ENCODE results near the gene CCDC182. TPM values are rescaled to one million over a fixed set of nuclear protein-coding genes. Genes with fewer than 3 reads are reported as not detected.

CCDC182 gene
- total and polyA plus RNA-seq, 2 of the 13 experiments (the other 11 are each of a cell fraction or from before 2014, with no cell fraction given) = not detected

DNA sequence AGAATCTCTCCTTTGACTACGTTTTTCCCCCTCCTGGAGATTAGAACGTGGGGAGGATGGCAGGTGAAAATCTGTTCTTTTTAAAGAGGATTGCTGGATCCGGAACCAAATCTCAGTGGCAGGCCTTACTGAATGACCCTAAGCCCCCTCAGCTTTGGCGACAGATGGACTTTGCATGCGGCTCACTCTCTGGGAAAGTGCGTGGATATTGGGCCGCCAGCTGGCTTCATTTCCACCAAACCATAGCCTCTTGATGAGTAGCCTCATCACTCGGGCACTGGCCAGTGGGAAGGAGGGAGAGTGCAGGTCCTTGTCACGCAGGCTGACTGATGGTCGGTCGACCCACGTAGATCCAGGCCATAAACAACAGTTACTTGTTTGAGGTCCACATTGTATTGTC is 31.3 kb upstream of the CCDC182 start:
- BruUV-seq (replicated peaks) = no TSS peak
- ATAC-seq = no peak
- Histone ChIP-seq H3K9me3 (ENCODE audit: low read length) (no peaks in the 10 kb centered on the region), H2AFZ (ENCODE audit: low read length) (no peak overlapping the region), H3K4me1 (ENCODE audit: insufficient read depth, low read length) (0 out of 2 replicates have a peak, but pooled peaks cover 5% of the 10 kb centered on the region), H3K27ac (ENCODE audit: extremely low read length, insufficient read depth, low read length) (no peak overlapping the region), H3K4me3 (replicated peaks in 1 of 3; ENCODE audit: insufficient read depth in 1 of 3, low read depth in 2 of 3, low read length in 3 of 3) (no peak overlapping the region), H3K36me3 (replicated peaks in 1 of 2; ENCODE audit: control insufficient read depth in 1 of 2, insufficient read depth in 2 of 2, low read length in 2 of 2) (no peaks in the 10 kb centered on the region), H3K27me3 (ENCODE audit: control insufficient read depth in 1 of 2, insufficient read depth in 2 of 2, low read length in 2 of 2) (peaks cover 0 to 73% of the 10 kb centered on the region in 2 experiments; a peak in 4 of 5 replicates), H4K20me1 (ENCODE audit: insufficient read depth, low read length) (no peaks in the 10 kb centered on the region), H3K79me2 (ENCODE audit: insufficient read depth, low read length) (no peaks in the 10 kb centered on the region), H3K9ac (ENCODE audit: insufficient read depth, low read depth, low read length) (no peak overlapping the region), H3K4me2 (ENCODE audit: low read depth, low read length) (no peak overlapping the region)
- WGBS (ENCODE audit: low lambda C conversion rate) = 12% methylated on average over 7 of the region's 12 CpGs
- intact Hi-C loops (cut with micrococcal nuclease; ENCODE audit: unreplicated experiment) (no loop called here), in situ Hi-C loops (cut with HindIII; ENCODE audit: extremely low pct_ligation_motif_present, low pct_unique_long_range_greater_than_20kb) (no loop called here)
- no peak for DNase-seq (ENCODE audit: low spot score)
- TF ChIP-seq, protein P1, sequence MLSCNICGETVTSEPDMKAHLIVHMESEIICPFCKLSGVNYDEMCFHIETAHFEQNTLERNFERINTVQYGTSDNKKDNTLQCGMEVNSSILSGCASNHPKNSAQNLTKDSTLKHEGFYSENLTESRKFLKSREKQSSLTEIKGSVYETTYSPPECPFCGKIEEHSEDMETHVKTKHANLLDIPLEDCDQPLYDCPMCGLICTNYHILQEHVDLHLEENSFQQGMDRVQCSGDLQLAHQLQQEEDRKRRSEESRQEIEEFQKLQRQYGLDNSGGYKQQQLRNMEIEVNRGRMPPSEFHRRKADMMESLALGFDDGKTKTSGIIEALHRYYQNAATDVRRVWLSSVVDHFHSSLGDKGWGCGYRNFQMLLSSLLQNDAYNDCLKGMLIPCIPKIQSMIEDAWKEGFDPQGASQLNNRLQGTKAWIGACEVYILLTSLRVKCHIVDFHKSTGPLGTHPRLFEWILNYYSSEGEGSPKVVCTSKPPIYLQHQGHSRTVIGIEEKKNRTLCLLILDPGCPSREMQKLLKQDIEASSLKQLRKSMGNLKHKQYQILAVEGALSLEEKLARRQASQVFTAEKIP (CRISPR knock-in tag; IDR thresholded peaks at IDR 0.05; ENCODE audit: borderline replicate concordance) = no peak
- TF ChIP-seq, protein P2, sequence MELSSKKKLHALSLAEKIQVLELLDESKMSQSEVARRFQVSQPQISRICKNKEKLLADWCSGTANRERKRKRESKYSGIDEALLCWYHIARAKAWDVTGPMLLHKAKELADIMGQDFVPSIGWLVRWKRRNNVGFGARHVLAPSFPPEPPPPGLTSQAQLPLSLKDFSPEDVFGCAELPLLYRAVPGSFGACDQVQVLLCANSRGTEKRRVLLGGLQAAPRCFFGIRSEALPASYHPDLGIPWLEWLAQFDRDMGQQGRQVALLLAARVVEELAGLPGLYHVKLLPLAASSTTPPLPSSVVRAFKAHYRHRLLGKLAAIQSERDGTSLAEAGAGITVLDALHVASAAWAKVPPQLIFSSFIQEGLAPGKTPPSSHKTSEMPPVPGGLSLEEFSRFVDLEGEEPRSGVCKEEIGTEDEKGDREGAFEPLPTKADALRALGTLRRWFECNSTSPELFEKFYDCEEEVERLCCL (CRISPR knock-in tag; IDR thresholded peaks at IDR 0.05; ENCODE audit: borderline replicate concordance) = no peak
- no peak for TF ChIP-seq PBX3 (CRISPR knock-in tag; IDR thresholded peaks at IDR 0.05; ENCODE audit: borderline replicate concordance)
- no peak for TF ChIP-seq RAD21 (CRISPR knock-in tag; IDR thresholded peaks at IDR 0.05)
- no peak for TF ChIP-seq ZGPAT (CRISPR knock-in tag; IDR thresholded peaks at IDR 0.05)
- no peak for TF ChIP-seq ZNF292 (CRISPR knock-in tag; IDR thresholded peaks at IDR 0.05; ENCODE audit: borderline replicate concordance, low read depth)
- no peak for TF ChIP-seq HES4 (CRISPR knock-in tag; IDR thresholded peaks at IDR 0.05; ENCODE audit: borderline replicate concordance)
- TF ChIP-seq NFIB (CRISPR knock-in tag; IDR thresholded peaks at IDR 0.05; ENCODE audit: borderline replicate concordance) = no peak
- no peak for TF ChIP-seq PREB (CRISPR knock-in tag; IDR thresholded peaks at IDR 0.05)
- no peak for TF ChIP-seq ZNF136 (CRISPR knock-in tag; IDR thresholded peaks at IDR 0.05; ENCODE audit: low read depth)
- FAIRE-seq = no peak
- CTCF ChIA-PET (ENCODE audit: low intra/inter-chr PET ratio, low total read pairs) = no interaction called here
- POLR2A ChIA-PET = no interaction called here

All from HepG2 (cell line).